ENCODE results near the gene ZNF836.

ZNF836 gene

GRCh38 chr19:52187407-52187806, 16.0 kb upstream of the ZNF836 start:
- DNase-seq, result no peak

DNA sequence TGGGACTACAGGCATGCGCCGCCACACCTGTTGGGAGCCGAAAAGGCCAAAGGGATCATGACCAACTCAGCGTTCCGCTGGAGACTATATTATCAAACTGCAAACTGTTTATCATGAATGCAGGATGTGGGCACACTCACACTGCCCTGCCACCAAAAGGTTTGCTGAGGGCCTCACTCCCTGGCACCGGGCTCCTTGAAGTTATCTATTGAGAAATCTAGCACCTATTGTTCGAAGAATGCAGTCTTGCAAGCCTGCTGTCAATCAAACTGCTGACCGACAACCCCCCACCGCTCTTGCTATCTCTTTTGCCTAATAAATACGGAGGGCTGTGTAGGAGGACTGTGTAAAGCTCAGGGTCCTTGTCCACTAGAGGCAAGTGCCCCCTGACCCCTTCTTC, 5.2 kb upstream of the ZNF836 start:
- DNase-seq, result no peak

DNA sequence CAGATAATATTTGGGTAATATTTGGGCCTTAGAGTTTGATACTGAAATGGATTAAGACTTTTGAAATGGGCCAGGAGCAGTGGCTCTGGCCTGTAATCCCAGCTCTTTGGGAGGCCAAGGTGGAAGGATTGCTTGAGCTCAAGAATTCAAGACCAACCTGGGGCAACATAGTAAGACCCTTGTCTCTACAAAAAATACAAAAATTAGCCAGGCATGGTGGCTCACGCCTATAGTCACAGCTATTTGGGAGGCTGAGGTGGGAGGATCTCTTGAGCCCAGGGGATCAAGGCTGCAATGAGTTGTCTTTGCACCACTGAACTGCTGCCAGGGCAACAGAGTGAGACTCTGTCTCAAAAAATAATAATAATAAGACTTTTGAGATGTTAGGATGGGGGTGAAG, 926 bp upstream of the ZNF836 start:
- DNase-seq, result no peak

GRCh38 chr19:52170863-52171320, 529 bp downstream of the ZNF836 start:
- peak; percentile 11 for DNase-seq

GRCh38 chr19:52170304-52170703, 1.1 kb downstream of the ZNF836 start:
- no peak for DNase-seq

DNA sequence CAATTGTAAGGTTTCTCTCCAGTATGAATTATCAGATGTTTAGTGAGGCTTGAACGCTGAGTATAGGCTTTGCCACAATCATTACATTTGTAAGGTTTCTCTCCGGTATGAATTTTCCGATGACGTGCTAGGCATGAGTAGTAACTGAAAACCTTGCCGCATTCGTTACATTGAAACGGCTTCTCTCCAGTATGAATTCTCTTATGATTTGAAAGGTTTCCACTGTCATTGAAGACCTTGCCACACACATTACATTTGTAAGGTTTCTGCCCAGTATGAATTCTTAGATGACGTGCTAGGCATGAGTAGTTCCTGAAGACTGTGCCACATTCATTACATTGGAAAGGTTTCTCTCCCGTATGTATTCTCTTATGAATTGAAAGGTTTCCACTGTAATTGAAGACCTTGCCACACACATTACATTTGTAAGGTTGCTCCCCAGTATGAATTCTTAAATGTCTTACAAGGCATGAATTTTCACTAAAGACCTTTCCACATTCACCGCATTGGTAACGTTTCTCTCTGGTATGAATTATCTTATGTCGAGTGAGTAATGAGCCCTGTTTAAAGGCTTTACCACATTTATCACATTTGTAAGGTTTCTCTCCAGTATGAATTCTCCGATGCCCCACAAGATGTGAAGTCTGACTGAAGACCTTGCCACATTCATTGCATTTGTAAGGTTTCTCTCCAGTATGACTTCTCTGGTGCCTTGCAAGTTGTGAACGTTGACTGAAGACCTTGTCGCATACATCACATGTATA, 15.6 kb downstream of the ZNF836 start:
- DNase-seq, result no peak

DNA sequence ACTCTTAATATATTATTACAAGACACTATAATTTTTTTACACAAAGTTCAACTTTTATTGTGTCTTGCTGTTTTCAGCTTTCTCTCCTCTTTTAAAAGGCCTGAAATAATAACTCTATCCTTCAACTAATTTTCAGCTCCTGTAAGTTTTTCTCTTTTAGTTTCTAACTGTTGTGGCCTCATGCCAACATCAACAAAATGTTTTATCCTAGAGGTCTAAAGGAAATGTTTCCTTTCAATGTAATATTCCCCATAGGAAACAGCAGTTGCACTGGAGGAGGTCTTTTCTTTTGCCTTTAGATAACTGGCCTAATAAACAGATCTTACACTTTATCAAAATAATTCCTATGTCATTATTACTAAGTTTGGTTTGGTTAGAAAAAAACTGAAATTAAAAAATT, 23.2 kb downstream of the ZNF836 start:
- DNase-seq, result no peak

- DNase-seq, result no peak
Measured at GRCh38 chr19:52142001-52142595, 29.3 kb downstream of the ZNF836 start.

- DNase-seq, result no peak
Measured at GRCh38 chr19:52141203-52141602, 30.2 kb downstream of the ZNF836 start.

DNA sequence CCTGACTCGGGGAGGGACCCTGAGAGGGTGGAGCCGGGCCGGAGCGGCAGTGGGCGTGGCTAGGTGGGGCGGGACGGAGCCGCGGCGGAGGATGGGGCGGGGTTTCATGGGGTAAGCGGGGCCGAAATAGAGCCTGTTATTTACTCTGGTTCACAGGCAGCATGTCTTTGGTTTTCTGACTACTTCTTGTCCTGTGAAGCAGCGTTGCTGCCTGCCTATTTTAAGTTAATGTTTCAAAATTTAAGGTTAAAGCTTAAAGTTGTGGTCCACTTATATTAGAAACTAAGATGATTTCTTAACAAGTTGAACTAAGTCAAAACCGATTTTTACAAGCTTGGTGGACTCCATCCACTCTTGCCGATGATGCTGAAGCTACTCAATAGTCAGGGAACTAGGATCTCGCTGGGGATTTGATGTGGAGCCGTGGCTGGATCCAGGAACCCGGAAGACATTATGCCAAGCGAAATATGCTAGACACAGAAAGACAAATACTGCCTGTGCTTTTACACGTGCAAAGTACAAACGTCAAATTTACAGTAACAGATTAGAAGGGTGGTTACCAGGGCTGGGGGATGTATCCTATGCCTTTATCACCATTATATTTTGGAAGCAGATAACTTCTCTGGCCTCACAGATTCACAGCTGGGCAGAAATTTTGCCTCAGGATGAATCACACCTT, 31.2 kb downstream of the ZNF836 start:
- DNase-seq, result no peak

DNA sequence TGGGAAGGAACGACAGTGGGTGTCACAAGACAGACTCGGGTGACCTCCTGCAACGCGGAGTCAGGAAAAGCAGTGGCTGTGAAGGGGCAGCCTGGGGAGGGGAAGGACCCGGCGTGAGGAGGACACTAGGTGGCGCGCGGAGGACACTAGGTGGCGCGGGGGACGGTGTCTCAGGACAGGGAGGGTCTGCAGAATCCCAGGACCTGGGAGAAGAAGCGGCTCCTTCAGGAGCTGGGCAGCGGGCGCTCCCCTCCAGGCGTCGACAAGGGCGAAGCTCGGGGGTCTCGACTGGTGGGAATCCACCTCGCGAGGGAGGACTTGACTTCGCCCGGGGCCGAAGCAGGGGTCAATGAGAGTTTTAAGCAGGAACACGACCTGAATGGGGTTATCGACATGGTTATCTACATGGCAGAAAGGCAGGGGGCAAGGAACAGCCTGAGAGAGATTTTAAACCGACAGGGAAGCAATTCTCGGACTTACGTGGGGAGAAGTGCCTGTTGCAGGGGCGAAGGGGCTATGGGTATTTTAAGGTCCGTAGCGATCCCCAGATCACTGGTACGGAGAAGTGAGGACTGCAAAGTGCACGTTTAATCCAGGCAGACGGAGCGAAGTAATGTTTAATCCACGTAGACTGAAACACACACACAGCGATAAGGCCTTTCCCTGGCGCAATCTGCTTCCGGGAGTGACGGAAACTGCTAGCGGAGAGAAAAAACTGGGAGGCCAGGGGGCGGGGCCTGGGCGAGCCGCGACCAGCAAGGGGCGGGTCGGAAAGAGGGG, 32.0 kb downstream of the ZNF836 start, which contains the start of gene ZNF616:
ZNF616 (minus strand) TSS at position 687 of the 780 bp plus-strand sequence. CDS start 9,426 bp downstream, outside the sequence.
- peak; percentile 95 for DNase-seq

DNA sequence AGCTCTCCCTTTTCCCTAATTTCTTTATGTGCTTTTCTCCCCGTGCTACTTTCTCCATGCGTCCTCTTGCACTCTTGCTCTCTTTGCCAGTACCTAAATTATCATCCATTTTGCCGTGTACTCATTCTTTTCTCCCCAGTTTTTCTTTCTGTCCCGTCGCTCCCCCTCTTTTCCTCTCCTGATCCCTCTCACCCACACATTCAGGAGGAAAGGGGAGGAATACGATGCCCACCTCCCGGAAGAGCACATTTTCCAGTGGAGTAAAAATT, 32.5 kb downstream of the ZNF836 start:
- no peak for DNase-seq

DNA sequence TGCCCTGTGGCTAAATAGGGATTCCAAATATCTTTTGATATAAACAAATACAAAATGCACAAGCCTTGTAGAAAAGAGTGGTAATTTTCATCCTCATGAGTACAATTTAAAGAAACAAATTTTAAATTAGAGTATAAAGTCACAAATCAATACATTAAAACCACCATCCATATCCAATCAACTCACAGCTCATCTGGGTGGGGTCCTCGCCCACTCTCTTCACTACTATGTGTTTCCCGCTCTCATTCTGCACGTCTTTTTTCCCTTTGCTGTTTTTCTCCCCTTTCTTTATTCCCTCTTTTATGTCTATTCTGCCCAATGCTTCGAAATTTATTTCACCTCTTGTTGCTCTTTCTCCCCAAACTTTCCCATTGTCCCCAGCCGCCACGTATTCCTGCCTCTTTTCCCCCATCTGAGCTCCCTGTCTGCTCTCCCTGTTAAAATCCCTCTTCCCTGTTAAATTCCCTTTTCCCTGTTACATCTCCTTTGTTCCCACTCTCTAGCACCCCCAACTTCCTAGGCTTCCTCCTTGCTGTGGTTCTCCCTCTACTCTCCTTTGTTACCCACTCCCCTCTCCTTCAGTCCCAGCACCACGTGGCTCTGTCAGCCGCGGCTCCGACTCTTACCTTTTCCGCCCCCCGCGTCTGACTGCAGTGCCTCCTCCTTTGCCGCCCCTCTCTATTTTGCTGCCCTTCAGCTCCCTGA, 33.0 kb downstream of the ZNF836 start:
- no peak for DNase-seq

DNA sequence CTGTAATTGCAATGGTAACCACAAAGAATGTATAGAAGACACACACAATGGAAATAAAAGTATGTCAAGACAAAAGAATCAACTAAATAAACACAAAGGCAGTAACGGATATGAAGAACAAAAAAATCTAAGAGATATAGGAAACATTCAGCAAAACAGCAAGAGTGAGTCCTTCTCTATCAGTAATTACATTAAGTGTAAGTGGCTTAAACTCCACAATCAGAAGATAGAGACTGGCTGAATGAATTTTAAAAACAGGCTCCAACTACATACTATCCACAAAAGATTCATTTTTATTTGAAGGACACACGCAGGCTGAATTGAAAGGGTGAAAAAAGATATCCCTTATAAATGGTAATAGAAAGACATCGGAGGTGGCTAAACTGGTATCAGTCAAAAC, 51.1 kb downstream of the ZNF836 start:
- no peak for DNase-seq

DNA sequence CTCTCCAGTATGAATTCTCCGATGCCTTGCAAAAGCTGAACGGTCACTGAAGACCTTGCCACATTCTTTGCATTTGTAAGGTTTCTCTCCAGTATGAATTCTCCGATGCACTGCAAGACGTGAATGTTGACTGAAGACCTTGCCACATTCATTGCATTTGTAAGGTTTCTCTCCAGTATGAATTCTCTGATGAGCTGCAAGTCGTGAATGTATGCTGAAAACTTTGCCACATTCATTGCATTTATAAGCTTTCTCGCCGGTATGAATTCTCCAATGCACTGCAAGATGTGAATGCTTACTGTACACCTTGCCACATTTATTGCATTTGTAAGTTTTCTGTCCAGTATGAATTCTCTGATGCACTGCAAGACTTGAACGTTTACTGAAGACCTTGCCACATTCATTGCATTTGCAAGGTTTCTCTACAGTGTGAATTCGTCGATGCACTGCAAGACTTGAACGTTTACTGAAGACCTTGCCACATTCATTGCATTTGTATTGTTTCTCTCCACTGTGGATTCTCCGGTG, 55.8 kb downstream of the ZNF836 start:
- no peak for DNase-seq

- no peak for DNase-seq
Measured at GRCh38 chr19:52114691-52115090, 56.7 kb downstream of the ZNF836 start.

- DNase-seq, result no peak
Measured at GRCh38 chr19:52112624-52113023, 58.8 kb downstream of the ZNF836 start.

- no peak for DNase-seq
Measured at GRCh38 chr19:52110780-52111179, 60.6 kb downstream of the ZNF836 start.

Measured in inflammatory macrophage treated with lipopolysaccharide for 4 hours (primary cell).